Tibial artery (tissue), 4 donors: ENCODE measurements around the gene ERC1.

ENCODE experiments used
- DNase-seq, 2 donors: peaks; one replicate each; pipeline ENCODE4 v3.0.0-alpha.2; 2019
- H3K27ac ChIP-seq, 2 donors: fragments of 200-600 bp; sonication (generic) in 1 of 2; 1 replicate in 1 of 2; 2 replicates in 1 of 2; pipeline ENCODE4 v1.5.1; 2018 to 2019; ENCODE audit warnings: mild to moderate bottlenecking in 1 of 2
- H3K27me3 ChIP-seq, 2 donors: fragments of 200-600 bp; sonication (generic) in 1 of 2; one replicate each; pipeline versions ENCODE4 v1.5.1 to v1.6.0; 2016 to 2019
- H3K36me3 ChIP-seq, 3 donors: fragments of 200-600 bp; sonication (generic) in 2 of 3; one replicate each; pipeline ENCODE4 v1.5.1; 2016 to 2019; ENCODE audit warnings: mild to moderate bottlenecking in 2 of 3
- H3K4me1 ChIP-seq, 4 donors: fragments of 200-600 bp; sonication (generic) in 2 of 4; 1 replicate in 3 of 4; 2 replicates in 1 of 4; pipeline ENCODE4 v1.5.1; 2016 to 2019
- H3K4me3 ChIP-seq, 2 donors: fragments of 200-600 bp; sonication (generic) in 1 of 2; 1 replicate in 1 of 2; 2 replicates in 1 of 2; pipeline ENCODE4 v1.5.1; 2018 to 2019; ENCODE audit warnings: mild to moderate bottlenecking in 2 of 2
- H3K9me3 ChIP-seq, 3 donors: fragments of 200-600 bp; sonication (generic) in 1 of 3; one replicate each; pipeline ENCODE4 v1.5.1; 2016 to 2019
- intact Hi-C: fragments of 100-400 bp; cut with DNase I; formaldehyde crosslinking; loops from one replicate; pipeline ENCODE4 v1.15.0; 2023; ENCODE audit warnings: low total_unique reads
- TF ChIP-seq, protein P1 (sequence below), 2 experiments: fragments of 200-600 bp in 1 of 2; fragments of 450-650 bp in 1 of 2; IDR thresholded peaks; one replicate each; pipeline ENCODE4 v1.5.1; 2017 to 2019; ENCODE audit warnings: antibody characterized with exemption in 2 of 2, mild to moderate bottlenecking in 1 of 2, moderate library complexity in 1 of 2

The ERC1 gene

DNA sequence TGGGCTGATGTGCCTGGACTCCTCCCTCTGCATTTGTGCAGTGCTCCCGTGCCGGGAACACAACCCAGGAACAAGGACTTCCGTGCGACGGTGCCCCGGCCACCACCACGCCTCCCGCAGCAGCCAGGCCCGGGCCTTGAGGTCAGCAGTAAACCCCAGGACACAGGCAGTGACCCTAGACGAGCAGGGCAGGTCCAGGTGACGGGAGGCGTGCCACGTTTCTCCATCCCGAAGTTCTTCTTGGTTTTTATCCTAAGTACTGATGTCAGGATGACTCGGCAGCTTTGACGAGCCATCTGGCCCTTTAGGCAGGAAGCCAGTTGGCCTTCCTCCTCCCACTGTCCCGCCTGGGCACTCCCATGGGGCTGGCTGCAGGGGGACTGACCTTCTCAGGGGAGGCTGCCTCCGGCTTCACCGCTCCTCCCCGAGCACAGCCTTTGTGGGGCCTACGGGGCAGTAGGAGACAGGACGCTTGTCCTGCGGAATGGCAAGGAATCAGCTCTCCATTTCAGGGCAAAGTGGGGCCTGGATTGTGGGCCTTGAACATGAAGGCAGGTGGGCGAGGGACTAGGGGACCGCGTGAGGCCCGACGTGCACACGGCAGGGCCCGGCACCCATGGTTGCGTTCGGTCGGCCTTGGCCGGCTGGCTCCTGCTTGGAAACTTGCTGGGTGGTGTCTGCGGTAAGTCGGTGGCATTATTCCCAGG is 509.2 kb downstream of the ERC1 start:
- no peaks in the 10 kb centered on the region for H3K36me3 ChIP-seq
- H3K4me1 ChIP-seq, result peaks cover 0 to 29% (median 19%) of the 10 kb centered on the region in 4 donors
- TF ChIP-seq, protein P1, sequence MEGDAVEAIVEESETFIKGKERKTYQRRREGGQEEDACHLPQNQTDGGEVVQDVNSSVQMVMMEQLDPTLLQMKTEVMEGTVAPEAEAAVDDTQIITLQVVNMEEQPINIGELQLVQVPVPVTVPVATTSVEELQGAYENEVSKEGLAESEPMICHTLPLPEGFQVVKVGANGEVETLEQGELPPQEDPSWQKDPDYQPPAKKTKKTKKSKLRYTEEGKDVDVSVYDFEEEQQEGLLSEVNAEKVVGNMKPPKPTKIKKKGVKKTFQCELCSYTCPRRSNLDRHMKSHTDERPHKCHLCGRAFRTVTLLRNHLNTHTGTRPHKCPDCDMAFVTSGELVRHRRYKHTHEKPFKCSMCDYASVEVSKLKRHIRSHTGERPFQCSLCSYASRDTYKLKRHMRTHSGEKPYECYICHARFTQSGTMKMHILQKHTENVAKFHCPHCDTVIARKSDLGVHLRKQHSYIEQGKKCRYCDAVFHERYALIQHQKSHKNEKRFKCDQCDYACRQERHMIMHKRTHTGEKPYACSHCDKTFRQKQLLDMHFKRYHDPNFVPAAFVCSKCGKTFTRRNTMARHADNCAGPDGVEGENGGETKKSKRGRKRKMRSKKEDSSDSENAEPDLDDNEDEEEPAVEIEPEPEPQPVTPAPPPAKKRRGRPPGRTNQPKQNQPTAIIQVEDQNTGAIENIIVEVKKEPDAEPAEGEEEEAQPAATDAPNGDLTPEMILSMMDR (IDR thresholded peaks at IDR 0.05), result no peak
- no peak overlapping the region for H3K4me3 ChIP-seq
- no peaks in the 10 kb centered on the region for H3K9me3 ChIP-seq
- DNase-seq, result no peak
- H3K27me3 ChIP-seq, result no peaks in the 10 kb centered on the region
- no peak overlapping the region for H3K27ac ChIP-seq
- intact Hi-C loops, result no loop called here

DNA sequence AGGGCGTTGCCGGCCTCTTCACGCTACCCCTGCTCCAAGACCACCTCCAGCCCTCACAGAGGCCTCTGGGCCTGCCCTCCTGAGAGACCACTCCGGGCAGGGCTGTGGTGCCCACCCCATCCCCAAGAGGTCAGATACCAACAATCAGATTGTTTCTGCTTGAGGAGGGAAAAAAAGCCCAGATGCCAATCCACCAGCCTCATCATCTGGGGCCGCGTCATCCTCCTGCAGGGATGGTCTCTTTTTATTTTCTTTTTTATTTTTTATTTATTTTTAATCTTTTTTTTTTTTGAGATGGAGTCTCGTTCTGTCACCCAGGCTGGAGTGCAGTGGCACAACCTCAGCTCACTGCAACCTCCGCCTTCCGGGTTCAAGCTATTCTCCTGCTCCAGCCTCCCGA is 510.0 kb downstream of the ERC1 start:
- no peaks in the 10 kb centered on the region for H3K27me3 ChIP-seq
- intact Hi-C loops, result no loop called here
- DNase-seq, result no peak
- no peaks in the 10 kb centered on the region for H3K9me3 ChIP-seq
- H3K4me1 ChIP-seq, result peaks cover 0 to 25% (median 18%) of the 10 kb centered on the region in 4 donors
- H3K36me3 ChIP-seq, result no peaks in the 10 kb centered on the region
- TF ChIP-seq, protein P1 (IDR thresholded peaks at IDR 0.05), result no peak
- H3K4me3 ChIP-seq, result no peak overlapping the region
- no peak overlapping the region for H3K27ac ChIP-seq

DNA sequence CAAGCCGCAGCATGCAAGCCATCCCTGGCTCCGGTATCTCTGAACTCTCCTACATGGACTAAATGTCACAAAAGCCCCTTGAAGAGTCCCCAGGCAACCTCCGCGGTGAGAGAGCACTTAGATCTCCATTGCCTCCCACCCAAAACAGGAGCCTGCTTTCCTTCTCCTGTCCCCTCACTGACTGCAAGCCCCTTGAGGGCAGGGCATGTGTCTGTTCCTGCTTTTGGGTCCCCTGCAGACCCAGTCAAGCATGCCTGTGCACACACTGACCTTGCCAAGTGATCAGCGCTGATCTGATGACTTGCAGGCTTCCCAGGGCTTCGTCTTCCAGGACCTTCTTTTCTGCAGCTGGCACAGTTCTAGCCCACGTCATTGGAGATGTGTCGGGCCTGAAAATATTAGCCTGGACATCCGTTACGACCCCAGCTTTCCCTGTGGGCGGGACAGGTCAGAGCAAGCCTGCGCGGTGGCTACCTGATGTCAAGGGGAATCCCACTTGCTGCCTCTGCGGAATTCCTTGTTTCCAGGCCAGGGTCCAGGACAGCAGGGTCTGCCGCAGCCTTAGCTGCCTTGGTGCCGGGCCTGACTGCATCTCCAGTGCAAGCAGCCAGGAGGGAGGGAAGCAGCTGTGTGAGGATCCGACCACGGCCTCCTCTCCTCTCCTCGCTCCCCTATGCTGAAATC is 510.8 kb downstream of the ERC1 start:
- intact Hi-C loops, result no loop called here

DNA sequence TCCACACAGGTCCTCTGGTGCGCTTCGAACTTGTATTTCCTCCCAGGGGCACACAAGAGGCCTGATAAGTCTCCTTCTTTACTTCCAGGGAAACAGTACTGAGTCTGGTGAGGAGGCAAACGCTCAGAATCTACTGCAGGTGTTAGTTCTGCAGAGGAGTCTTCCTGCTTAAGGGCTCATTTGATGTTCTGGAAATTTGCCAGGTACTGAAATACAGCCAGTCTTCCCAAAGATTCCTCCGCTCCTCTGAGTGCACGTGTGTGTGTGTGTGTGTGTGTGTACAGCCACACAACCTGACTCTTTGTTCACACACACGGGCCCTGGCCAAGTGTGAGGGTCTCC is 511.3 kb downstream of the ERC1 start:
- H3K36me3 ChIP-seq, result no peaks in the 10 kb centered on the region
- DNase-seq, result no peak
- no peaks in the 10 kb centered on the region for H3K27me3 ChIP-seq
- H3K9me3 ChIP-seq, result no peaks in the 10 kb centered on the region
- TF ChIP-seq, protein P1 (IDR thresholded peaks at IDR 0.05), result no peak
- intact Hi-C loops, result no loop called here
- H3K27ac ChIP-seq, result no peak overlapping the region
- peaks cover 0 to 12% (median 8%) of the 10 kb centered on the region in 4 donors for H3K4me1 ChIP-seq
- H3K4me3 ChIP-seq, result no peak overlapping the region

More for the DNA sequence above, 510.8 kb downstream of the ERC1 start:
- peak in 1 of 2 donors; percentile 55 for DNase-seq
- Histone ChIP-seq H3K27ac (no peak overlapping the region), H3K4me1 (peaks cover 0 to 17% (median 12%) of the 10 kb centered on the region in 4 donors), H3K4me3 (no peak overlapping the region), H3K36me3 (no peaks in the 10 kb centered on the region), H3K27me3 (no peaks in the 10 kb centered on the region), H3K9me3 (no peaks in the 10 kb centered on the region)
- TF ChIP-seq, protein P1 (IDR thresholded peaks at IDR 0.05), result no peak

DNA sequence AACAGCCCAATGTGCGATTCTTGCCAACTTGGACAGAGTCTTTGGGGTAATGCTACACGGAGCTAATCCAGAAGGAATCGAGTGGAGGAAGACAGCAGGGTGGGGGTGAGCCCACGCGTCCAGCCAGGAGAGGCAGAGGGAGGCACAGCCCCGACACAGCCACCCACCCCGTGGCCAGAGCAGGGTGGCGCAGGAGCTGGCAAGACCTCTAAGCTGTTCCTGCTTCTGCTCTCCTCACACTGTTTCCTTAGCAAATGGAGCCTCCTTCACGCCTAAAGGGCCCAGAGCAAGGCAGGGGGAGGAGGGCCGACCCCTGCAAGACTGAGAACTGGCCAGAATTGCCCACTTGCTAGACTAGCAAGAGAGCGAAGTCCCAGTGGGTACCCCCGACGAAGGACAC is 511.8 kb downstream of the ERC1 start:
- Histone ChIP-seq H3K27ac (no peak overlapping the region), H3K4me3 (no peak overlapping the region), H3K36me3 (no peaks in the 10 kb centered on the region), H3K27me3 (no peaks in the 10 kb centered on the region), H3K4me1 (peaks cover 0 to 12% (median 8%) of the 10 kb centered on the region in 4 donors), H3K9me3 (no peaks in the 10 kb centered on the region)
- intact Hi-C loops, result no loop called here
- TF ChIP-seq, protein P1 (IDR thresholded peaks at IDR 0.05), result peak in 1 of 2 experiments; percentile 28
- peak in 1 of 2 donors; percentile 65 for DNase-seq
